ENCODE data around the gene PKN3.
"Not testable (repeated sequence)": the region's sequence is repeated elsewhere in the genome, so short reads cannot be mapped to it uniquely, and the experiment has no call there.

PKN3 gene

DNA sequence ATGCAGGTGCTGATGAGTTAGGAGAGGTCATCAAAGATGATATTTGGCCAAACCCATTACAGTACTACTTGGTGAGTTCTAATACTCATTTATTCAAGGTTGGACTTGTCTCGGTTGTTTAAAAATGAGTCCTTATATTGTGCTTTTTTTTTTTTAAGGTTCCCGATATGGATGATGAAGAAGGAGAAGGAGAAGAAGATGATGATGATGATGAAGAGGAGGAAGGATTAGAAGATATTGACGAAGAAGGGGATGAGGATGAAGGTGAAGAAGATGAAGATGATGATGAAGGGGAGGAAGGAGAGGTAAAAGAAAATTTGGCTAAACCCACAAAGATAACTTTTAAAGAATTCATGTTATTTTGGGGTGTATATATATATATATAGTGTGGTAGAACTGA is 8.6 kb upstream of the PKN3 start:
- DNase-seq = not testable (repeated sequence)

DNA sequence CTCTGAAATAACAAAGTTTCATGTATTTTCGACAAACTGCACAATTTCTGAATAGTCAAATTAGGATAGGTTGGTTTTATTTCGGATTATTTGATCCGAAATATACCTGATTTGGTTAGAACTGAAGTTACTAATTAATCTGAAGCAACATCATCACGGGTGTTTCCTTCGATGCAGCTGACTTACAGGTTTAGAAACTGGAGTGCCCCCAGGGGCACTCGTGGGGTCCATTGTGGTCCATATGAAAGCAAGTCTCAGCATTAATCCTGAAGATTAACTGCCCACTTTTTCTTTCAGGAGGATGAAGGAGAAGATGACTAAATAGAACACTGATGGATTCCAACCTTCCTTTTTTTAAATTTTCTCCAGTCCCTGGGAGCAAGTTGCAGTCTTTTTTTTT is 8.0 kb upstream of the PKN3 start:
- DNase-seq = no peak

GRCh38 chr9:128696923-128697707 is 5.2 kb upstream of the PKN3 start:
- no peak for DNase-seq

DNA sequence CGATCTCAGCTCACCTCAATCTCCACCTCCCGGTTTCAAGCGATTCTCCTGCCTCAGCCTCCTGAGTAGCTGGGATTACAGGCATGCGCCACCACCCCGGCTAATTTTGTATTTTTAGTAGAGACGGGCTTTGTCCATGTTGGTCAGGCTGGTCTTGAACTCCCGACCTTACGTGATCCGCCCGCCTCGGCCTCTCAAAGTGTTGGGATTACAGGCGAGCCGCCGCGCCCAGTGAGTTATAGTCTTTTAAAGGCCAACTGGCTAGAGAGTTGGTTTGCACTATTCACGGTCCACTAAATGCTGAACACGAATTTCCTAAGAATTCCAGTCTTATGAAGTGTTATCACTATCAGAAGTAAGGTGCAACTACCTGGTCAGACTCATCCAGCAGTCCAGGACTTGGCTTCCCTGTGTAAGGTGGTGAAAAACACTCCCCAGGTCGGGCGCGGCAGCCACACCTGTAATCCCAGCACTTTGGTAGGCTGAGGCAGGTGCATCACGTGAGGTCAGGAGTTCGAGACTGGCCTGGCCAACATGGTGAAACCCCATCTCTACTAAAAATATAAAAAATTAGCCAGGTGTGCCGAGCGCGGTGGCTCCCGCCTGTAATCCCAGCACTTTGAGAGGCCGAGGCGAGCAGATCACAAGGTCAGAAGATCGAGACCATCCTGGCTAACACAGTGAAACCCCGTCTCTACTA is 3.1 kb upstream of the PKN3 start:
- DNase-seq = not testable (repeated sequence)

- no peak for DNase-seq
Observed at GRCh38 chr9:128701227-128701854, 962 bp upstream of the PKN3 start.

GRCh38 chr9:128702949-128703615 is 779 bp downstream of the PKN3 start:
- DNase-seq = no peak

- DNase-seq = no peak
Observed at GRCh38 chr9:128703616-128704355, 1.5 kb downstream of the PKN3 start.

GRCh38 chr9:128704356-128704670 is 2.0 kb downstream of the PKN3 start:
- DNase-seq = no peak

DNA sequence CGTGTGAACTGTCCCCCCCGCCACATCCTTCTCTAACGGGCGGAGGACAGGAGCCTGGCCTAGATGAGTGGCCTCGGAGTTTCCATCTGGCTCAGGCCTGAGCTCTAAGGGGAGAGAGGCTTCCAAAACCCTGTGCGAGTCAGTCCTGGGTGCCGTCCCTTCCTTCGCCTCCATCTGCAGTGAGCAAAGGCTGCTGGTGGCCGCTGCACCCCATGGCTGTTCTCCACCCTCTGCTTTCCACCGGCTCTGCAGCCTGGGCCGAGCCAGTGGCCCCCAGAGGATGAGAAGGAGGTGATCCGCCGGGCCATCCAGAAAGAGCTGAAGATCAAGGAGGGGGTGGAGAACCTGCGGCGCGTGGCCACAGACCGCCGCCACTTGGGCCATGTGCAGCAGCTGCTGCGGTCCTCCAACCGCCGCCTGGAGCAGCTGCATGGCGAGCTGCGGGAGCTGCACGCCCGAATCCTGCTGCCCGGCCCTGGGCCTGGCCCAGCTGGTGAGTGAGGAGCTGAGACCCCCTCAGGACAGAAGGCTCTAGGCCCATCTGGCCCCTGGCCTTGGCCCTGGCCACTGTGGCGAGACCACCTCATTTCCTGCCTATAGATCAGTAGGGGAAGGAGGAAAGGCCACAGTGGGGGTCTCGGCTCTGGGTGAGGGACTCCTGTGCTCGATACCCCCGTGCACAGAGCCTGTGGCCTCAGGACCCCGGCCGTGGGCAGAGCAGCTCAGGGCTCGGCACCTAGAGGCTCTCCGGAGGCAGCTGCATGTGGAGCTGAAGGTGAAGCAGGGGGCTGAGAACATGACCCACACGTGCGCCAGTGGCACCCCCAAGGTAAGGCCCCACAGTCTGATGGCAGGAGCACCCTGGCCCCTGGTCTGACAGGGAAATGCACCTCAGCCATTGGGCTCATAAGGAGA is 3.0 kb downstream of the PKN3 start:
- no peak for DNase-seq

- no peak for DNase-seq
Observed at GRCh38 chr9:128706045-128706444, 3.7 kb downstream of the PKN3 start.

DNA sequence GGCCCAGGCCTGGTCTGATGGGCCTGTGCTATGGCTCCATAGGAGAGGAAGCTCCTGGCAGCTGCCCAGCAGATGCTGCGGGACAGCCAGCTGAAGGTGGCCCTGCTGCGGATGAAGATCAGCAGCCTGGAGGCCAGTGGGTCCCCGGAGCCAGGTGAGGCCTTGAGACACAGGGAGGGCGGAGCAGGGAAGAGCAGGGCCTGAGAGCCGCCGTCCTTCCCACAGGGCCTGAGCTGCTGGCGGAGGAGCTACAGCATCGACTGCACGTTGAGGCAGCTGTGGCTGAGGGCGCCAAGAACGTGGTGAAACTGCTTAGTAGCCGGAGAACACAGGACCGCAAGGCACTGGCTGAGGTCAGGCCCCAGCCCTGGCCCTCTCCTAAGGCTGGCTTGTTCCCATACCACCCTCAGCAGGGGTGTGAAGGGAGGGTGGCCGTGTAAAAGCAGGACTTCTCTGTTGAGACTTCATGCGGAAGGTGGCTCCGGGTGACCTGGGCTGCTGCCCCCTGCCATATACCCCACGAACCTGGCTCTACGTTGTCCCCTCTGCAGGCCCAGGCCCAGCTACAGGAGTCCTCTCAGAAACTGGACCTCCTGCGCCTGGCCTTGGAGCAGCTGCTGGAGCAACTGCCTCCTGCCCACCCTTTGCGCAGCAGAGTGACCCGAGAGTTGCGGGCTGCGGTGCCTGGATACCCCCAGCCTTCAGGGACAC is 4.5 kb downstream of the PKN3 start:
- DNase-seq = no peak

GRCh38 chr9:128707446-128707845 is 5.1 kb downstream of the PKN3 start:
- DNase-seq = no peak

DNA sequence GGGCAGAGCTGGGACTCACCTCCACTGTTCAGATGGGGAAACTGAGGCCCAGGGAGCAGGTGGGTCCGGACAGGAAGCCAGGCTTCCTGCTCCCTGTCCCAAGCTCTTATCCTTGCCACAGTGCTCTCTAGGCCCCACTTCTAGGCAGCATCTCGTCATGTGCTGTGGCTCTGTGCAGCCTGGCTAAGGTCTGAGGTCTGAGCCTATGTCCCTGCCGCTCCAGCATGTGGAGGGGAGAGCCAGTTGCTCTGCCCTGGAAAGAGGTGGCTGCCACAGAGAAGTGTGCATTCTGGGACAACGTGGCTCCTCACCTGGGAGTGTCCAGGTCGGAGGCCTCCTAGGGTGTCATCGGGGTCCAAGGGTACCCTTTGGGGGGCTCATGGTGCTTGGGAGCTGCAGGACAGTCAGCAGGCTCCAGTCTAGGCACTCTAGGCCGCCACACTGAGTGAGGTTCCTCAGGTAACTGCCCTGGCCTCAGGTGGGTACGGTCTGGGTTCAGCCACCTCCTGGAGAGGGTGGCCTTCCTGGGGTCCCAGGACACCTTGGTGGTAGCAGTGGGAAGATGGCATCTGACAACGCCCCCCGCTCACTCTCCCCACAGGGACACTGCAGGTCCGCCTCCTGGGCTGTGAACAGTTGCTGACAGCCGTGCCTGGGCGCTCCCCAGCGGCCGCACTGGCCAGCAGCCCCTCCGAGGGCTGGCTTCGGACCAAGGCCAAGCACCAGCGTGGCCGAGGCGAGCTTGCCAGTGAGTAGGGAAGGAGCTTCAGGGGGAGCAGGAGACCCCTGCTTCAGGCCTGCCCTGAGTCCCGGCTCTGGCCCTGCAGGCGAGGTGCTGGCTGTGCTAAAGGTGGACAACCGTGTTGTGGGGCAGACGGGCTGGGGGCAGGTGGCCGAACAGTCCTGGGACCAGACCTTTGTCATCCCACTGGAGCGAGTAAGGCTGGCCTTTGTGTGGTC is 10.4 kb downstream of the PKN3 start:
- DNase-seq = no peak

DNA sequence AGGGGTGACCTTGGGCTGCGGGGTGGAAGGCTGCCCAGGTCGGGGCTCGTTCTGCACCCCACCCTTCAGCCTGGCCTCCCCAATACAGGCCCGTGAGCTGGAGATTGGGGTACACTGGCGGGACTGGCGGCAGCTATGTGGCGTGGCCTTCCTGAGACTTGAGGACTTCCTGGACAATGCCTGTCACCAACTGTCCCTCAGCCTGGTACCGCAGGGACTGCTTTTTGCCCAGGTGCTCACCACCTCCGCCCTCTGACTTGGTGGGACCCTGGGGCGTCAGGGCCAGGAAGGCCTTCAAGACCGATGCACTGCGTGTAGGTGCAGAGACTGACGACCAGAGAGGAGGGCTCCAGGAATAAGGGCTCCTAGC is 11.1 kb downstream of the PKN3 start:
- no peak for DNase-seq

- DNase-seq = no peak
Observed at GRCh38 chr9:128713941-128714573, 11.8 kb downstream of the PKN3 start.

DNA sequence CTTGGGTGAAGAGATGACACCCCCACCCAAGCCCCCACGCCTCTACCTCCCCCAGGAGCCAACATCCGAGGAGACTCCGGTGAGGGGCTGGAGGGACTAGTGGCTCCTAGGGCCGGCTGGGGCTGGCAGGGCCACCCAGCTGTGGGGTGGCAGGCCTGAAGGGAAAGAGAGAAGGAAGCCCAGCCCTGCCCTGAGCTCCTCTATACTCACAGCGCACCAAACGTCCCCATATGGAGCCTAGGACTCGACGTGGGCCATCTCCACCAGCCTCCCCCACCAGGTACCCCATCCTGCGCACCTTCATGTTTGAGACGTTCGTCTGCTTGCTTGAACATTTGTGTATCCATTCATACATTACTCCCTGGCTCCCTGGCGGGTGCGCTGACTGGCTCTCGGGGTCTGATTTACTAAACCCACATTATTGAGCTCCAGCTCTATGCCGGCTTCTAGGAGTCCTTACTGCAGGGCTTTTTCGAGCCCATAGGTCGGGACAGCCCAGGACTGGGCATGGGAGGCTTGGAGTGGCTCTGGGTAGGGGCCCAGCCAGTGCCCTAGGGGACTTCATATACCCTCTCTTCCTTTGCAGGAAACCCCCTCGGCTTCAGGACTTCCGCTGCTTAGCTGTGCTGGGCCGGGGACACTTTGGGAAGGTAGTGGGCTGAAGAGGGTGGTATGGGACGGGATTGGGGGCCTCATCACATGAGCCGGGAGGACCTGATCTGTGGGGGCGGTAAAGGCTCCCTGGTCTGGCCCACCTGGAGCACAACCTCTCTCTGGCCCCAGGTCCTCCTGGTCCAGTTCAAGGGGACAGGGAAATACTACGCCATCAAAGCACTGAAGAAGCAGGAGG is 12.5 kb downstream of the PKN3 start:
- DNase-seq = no peak

DNA sequence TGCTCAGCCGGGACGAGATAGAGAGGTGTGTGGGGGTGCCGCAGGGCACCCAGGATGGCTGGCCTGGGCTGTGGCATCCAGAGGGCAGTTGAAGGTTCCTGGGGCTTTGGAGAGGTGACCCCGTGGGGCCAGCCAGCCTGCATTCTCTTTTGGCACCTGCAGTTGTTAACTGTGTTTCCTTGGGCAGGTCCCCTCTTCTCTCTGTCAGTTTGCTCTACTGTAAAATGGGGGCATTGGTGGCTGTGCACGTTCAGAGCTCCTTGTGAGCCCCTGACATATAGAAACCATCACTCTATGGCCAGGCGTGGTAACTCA is 13.1 kb downstream of the PKN3 start:
- DNase-seq = no peak

DNA sequence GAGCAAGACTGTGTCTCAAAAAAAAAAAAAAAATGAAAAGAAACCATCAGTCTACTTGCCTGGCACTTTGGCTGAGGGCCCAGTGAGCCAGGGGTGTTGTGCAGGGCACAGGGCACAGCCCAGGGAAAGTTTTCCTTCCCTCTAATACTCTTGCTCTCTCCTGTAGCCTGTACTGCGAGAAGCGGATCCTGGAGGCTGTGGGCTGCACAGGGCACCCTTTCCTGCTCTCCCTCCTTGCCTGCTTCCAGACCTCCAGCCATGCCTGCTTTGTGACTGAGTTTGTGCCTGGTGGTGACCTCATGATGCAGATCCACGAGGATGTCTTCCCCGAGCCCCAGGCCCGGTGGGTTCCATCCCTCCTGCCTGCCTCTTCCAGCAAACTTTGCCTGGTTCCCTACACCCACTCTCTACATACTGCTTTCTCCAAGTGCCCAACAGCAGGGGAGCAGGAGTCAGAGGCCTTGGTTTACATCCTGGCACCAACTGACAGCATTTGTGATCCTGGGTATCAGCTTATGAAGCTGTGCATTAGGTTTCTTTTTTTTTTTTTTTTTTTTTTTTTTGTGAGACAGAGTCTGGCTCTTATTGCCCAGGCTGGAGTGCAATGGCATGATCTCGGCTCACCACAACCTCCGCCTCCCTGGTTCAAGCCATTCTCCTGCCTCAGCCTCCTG is 14.4 kb downstream of the PKN3 start:
- DNase-seq = no peak

Measured in T-helper 1 cell (primary cell).